Loucy (cell line): Measurements from ENCODE around the gene GFRA1.

ENCODE experiments used
- EZH2phosphoT487 ChIP-seq: fragments of 200-600 bp; IDR thresholded peaks from 2 replicates; pipeline ENCODE4 v1.6.1; 2018; ENCODE audit warnings: antibody characterized with exemption, mild to moderate bottlenecking, moderate library complexity, borderline replicate concordance
- TF ChIP-seq, protein P1 (sequence below): fragments of 200-600 bp; sonication (generic); conservative IDR thresholded peaks from 2 replicates; pipeline ENCODE4 v1.5.1; 2014; ENCODE audit warnings: mild to moderate bottlenecking, antibody characterized with exemption, low read length

DNA sequence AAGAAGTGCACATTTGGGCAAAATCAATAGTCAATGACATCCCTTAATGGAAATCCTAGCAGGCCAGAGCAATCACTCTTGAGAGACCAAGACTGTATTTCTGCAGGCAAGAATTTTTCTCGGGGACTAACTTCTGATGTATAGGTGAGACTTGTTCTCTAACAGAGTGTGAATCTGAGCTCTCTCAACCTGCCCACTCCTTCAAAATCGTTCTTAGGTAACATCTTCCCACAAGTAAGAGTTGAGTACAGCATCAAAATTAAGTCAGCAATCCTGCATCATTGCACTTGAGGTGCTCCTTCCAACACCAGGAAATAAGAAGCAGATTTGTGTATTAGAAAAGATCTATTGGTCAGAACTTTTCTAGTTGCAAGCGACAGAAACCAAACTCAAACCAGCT, 25.6 kb upstream of the GFRA1 start:
- TF ChIP-seq, protein P1, sequence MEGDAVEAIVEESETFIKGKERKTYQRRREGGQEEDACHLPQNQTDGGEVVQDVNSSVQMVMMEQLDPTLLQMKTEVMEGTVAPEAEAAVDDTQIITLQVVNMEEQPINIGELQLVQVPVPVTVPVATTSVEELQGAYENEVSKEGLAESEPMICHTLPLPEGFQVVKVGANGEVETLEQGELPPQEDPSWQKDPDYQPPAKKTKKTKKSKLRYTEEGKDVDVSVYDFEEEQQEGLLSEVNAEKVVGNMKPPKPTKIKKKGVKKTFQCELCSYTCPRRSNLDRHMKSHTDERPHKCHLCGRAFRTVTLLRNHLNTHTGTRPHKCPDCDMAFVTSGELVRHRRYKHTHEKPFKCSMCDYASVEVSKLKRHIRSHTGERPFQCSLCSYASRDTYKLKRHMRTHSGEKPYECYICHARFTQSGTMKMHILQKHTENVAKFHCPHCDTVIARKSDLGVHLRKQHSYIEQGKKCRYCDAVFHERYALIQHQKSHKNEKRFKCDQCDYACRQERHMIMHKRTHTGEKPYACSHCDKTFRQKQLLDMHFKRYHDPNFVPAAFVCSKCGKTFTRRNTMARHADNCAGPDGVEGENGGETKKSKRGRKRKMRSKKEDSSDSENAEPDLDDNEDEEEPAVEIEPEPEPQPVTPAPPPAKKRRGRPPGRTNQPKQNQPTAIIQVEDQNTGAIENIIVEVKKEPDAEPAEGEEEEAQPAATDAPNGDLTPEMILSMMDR: no peak
- TF ChIP-seq EZH2phosphoT487: no peak
